PC-3 (cell line): Measurements from ENCODE around the gene SPEF2.

Experiments
- EZH2 ChIP-seq: fragments of 300-600 bp; sonication (generic); IDR thresholded peaks from one replicate; pipeline ENCODE4 v1.6.1; 2017; ENCODE audit warnings: antibody characterized with exemption, mild to moderate bottlenecking, low read length; ENCODE audit not compliant: unreplicated experiment
- EZH2phosphoT487 ChIP-seq: fragments of 300-600 bp; sonication (generic); IDR thresholded peaks from 2 replicates; pipeline ENCODE4 v1.6.1; 2018; ENCODE audit warnings: mild to moderate bottlenecking, antibody characterized with exemption, low read length, borderline replicate concordance
- TF ChIP-seq, protein P1 (sequence below): fragments of 300-600 bp; sonication (generic); conservative IDR thresholded peaks from 2 replicates; pipeline ENCODE4 v1.5.1; 2017; ENCODE audit warnings: antibody characterized with exemption, low read depth, mild to moderate bottlenecking, low read length

DNA sequence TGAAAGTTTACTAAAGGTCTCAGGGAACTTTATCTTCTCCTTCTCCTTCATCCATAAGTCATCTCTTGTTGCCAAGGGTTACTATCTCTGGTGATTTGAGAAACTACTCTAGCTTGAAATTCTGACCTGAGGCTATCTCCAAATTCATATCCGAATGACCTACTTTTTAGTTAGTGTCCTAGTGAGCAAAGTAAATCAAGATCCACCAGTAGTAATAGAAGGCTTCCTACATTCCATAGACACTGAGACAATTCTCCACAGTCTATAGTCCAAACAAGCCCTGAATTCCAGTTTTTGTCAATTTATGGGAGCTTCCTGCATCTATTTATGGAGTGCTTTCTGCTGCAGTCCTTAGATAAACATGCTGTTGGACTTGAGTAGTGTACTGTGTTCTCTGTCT is 244.1 kb downstream of the SPEF2 start:
- TF ChIP-seq, protein P1, sequence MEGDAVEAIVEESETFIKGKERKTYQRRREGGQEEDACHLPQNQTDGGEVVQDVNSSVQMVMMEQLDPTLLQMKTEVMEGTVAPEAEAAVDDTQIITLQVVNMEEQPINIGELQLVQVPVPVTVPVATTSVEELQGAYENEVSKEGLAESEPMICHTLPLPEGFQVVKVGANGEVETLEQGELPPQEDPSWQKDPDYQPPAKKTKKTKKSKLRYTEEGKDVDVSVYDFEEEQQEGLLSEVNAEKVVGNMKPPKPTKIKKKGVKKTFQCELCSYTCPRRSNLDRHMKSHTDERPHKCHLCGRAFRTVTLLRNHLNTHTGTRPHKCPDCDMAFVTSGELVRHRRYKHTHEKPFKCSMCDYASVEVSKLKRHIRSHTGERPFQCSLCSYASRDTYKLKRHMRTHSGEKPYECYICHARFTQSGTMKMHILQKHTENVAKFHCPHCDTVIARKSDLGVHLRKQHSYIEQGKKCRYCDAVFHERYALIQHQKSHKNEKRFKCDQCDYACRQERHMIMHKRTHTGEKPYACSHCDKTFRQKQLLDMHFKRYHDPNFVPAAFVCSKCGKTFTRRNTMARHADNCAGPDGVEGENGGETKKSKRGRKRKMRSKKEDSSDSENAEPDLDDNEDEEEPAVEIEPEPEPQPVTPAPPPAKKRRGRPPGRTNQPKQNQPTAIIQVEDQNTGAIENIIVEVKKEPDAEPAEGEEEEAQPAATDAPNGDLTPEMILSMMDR: no peak
- TF ChIP-seq EZH2phosphoT487 (no peak), EZH2 (no peak)
